GM21737 (cell line): ENCODE data around the gene ZMYND19.
"Not testable (repeated sequence)": the region's sequence is repeated elsewhere in the genome, so short reads cannot be mapped to it uniquely, and the experiment has no call there.

Source experiments
- ATAC-seq: cut with Tn5 transposase; IDR thresholded peaks from one replicate; pipeline ENCODE4 v1.9.1; 2021; ENCODE audit warnings: mild to moderate bottlenecking, moderate library complexity; ENCODE audit not compliant: unreplicated experiment

ZMYND19 gene

DNA sequence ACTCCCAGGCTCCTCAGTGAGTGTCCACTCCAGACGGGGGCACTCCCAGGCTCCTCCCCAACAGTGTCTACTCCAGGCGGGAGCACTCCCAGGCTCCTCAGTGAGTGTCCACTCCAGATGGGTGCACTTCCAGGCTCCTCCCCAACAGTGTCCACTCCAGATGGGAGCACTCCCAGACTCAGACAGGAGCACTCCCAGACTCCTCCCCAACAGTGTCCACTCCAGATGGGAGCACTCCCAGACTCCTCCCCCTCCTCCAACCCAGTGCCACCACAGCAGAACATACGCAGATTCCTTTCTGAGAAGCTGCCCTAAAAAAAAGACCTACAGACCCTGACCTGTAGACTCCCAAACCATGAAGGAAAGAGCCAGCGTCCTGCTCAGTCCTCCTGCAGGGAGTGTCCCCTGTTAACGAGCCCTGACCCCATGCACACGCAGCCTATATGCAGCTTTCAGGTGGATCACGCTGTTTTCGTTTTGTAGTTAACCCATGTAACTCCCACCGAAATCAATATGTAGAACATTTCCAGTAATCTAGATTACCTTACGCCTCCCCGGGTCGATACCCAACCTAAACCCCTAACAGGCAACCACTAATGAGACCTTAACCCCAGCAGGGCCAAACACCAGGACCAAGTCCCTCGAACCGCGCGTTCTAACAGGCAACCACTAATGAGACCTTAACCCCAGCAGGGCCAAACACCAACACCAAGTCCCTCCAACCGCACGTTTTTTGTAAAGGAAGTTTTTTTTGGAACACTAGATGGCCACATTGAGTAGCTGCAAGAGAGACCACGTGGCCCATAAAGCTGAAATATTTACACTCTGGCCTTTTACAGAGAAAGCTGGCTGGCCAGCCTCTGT lies 55.8 kb downstream of the ZMYND19 start:
- ATAC-seq: no peak

DNA sequence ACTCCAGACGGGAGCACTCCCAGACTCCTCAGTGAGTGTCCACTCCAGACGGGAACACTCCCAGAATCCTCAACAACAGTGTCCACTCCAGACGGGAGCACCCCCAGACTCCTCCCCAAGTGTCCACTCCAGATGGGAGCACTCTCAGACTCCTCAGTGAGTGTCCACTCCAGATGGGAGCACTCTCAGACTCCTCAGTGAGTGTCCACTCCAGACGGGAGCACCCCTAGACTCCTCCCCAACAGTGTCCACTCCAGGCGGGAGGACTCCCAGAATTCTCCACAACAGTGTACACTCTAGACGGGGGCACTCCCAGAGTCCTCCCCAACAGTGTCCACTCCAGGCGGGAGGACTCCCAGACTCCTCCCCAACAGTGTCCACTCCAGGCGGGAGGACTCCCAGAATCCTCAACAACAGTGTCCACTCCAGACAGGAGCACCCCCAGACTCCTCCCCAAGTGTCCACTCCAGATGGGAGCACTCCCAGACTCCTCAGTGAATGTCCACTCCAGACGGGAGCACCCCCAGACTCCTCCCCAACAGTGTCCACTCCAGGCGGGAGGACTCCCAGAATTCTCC lies 57.3 kb downstream of the ZMYND19 start:
- ATAC-seq: not testable (repeated sequence)
